Panc1 (cell line): Measurements from ENCODE around the gene FKBP4.

Experiments used
- CTCF ChIP-seq: fragments of 450-650 bp; IDR thresholded peaks from 2 replicates; pipeline ENCODE4 v1.5.1; 2017; ENCODE audit warnings: mild to moderate bottlenecking
- POLR2AphosphoS5 ChIP-seq: IDR thresholded peaks from 2 replicates; pipeline ENCODE4 v1.6.1; 2012; ENCODE audit warnings: mild to moderate bottlenecking, low read depth, low read length, moderate library complexity
- REST ChIP-seq, 2 experiments: IDR thresholded peaks; 2 replicates each; pipeline ENCODE4 v1.6.1; 2011 to 2012; ENCODE audit warnings: low read depth in 2 of 2, control low read depth in 1 of 2, low read length in 1 of 2, mild to moderate bottlenecking in 1 of 2, moderate library complexity in 1 of 2; ENCODE audit not compliant: insufficient read depth in 1 of 2
- SIN3A ChIP-seq: IDR thresholded peaks from 2 replicates; pipeline ENCODE4 v1.6.1; 2012; ENCODE audit warnings: low read depth, mild to moderate bottlenecking, low read length, moderate library complexity, borderline replicate concordance; ENCODE audit not compliant: insufficient read depth
- TCF7L2 ChIP-seq: IDR thresholded peaks from 2 replicates; pipeline ENCODE4 v1.6.1; 2011; ENCODE audit warnings: mild to moderate bottlenecking, low read depth, low read length, inconsistent platforms

- TF ChIP-seq POLR2AphosphoS5 (no peak), CTCF (no peak), SIN3A (no peak), TCF7L2 (no peak), REST (IDR thresholded peaks at IDR 0.05; ENCODE audit: insufficient read depth in 1 of 2, low read depth in 2 of 2, low read length in 1 of 2) (no peak)
Observed at GRCh38 chr12:2775431-2775830, 19.3 kb upstream of the FKBP4 start.
